NCI-H187 treated with DMSO at 0.1 percent for 48 hours (cell line): Measurements from ENCODE around the gene DBNDD2.
A peak's percentile ranks its signal among the peaks of the same experiment; 100 is the strongest.

Experiments
- DNase-seq: peaks from one replicate; lab custom pipeline; 2025; lab: John Stamatoyannopoulos, UW

DBNDD2 gene

GRCh38 chr20:45387274-45387673 is 20.8 kb upstream of the DBNDD2 start:
- no peak for DNase-seq

DNA sequence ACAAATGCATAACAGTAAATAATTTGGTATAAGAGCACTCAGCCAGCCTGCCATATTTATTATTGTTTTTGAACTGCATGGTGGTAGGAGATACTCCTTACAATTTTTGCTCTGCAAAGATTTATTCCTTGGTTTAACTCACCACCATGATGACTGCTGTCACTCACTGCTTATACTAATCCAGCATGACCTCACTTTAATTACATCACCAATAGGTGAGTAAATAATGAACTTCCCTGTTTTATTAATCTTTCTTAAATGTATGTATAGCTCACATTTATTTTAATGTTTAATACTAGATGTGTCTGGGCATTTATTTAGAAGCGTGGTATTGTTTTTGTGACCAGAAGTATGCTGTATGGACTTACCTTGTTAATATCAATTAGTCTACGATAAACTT is 17.2 kb upstream of the DBNDD2 start:
- DNase-seq: no peak

DNA sequence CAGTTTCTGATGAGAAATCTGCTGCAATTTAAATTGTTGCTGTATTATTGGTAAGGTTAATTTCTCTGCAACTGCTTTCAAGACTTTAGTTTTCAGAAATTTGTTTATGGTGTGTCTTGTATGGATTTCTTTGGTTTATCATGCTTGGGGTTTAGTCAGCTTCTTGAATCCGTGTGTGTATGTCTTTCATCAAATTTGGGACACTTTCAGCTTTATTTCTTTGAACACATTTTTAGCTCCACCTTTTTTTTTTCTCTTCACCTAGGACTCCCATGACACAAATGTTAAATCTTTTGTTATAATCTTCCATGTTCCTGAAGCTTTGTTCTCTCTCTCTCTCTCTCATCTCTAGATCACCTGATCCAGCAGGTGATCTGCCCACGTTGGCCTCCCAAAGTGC is 16.5 kb upstream of the DBNDD2 start:
- DNase-seq: no peak

- no peak for DNase-seq
Observed at GRCh38 chr20:45392733-45393132, 15.4 kb upstream of the DBNDD2 start.

- DNase-seq: no peak
Observed at GRCh38 chr20:45394221-45395113, 13.6 kb upstream of the DBNDD2 start.

- DNase-seq: no peak
Observed at GRCh38 chr20:45395114-45395415, 13.0 kb upstream of the DBNDD2 start.

DNA sequence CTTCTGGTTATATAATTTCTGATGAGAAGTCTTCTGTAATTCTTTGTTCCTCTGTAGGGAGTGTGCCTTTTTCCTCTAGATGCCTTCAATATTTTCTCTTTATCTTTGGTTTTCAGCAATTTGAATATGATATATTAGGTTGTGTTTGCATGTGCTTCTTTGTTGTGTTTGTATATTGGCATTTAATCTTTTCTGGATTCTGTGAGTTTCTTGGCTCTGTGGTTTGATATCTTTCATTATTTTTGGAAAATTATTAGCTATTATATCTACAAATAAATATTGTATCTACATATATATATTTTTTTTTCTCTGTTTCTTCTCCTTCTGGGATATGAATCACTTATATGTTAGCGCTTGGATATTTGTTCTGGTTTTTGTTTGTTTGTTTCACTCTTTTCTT is 9.1 kb upstream of the DBNDD2 start:
- DNase-seq: no peak

DNA sequence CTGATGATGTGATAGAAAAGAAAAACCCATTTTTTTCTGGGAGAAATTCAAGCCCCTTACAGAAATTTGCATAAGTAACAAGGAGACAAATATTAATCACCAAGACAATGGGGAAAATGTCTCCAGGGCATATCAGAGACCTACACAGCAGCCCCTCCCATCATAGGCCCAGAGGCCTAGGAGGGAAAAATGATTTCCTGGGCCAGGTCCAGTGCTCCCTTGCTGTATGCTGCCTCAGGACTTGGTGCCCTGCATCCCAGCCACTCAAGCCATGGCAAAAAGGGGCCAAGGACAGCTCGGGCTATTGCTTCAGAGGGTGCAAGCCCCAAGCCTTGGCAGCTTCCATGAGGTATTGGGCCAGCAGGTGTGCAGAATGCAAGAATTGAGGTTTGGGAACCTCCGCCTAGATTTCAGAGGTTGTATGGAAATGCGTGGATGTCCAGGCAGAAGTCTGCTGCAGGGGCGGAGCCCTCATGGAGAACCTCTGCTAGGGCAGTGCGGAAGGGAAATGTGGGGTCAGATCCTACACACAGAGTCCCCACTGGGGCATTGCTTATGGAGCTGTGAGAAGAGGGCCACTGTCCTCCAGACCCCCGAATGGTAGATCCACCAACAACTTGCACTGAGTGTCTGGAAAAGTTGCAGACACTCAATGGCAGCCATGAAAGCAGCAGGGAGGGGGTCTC is 7.6 kb upstream of the DBNDD2 start:
- DNase-seq: no peak

DNA sequence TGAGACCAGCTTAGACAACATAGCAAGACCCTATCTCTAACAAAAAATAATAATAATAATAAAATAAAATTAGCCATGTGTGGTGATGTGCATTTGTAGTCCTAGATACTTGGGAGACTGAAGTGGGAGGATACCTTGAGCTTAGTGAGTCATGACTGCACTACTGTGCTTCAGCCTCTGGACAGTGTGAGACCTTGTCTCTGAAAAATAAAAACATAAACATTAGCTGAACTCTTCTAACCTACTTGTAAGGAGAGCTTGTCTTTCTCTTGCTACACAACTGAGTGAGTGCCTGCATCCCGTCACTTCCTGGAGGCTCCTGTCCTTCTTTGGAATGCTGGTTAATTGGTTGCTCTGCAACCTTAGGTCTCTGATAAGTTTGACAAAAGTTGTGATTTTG is 5.1 kb upstream of the DBNDD2 start:
- DNase-seq: no peak

- DNase-seq: no peak
Observed at GRCh38 chr20:45404438-45404837, 3.7 kb upstream of the DBNDD2 start.

DNA sequence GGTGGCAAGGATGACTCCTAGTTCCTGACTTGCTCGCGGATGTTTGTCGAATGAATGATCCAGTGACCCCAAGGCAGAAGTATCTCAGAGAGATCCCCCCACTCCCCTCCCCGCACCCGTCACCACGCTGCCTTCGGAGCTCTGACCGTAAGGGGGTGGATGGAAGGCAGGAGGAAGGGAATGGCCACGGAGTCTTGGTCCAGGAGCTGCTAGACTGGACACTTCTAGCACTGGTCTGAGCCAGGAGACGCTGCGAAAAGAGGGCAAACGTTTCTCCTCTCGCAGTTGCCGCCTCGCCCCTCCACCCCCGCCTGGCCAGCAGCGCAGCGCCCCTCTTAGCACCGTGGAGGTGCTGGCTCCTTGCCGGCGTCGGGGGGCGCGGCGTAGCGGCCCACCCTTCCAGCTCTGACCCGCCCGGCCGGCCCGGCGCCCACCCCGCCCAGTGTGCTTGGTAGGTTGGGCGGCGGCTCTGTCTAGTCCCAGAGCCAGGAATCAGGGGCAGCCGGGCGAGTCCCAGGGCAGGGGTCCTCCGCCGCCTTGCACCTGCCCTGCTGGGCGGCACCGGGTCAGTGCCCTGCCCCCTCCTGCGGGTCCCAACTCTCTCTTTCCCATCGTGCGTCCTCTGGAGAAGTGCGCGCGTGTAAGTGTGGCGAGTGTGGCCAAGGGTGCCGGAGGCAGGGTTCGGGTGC is 2.4 kb upstream of the DBNDD2 start:
- DNase-seq: no peak

DNA sequence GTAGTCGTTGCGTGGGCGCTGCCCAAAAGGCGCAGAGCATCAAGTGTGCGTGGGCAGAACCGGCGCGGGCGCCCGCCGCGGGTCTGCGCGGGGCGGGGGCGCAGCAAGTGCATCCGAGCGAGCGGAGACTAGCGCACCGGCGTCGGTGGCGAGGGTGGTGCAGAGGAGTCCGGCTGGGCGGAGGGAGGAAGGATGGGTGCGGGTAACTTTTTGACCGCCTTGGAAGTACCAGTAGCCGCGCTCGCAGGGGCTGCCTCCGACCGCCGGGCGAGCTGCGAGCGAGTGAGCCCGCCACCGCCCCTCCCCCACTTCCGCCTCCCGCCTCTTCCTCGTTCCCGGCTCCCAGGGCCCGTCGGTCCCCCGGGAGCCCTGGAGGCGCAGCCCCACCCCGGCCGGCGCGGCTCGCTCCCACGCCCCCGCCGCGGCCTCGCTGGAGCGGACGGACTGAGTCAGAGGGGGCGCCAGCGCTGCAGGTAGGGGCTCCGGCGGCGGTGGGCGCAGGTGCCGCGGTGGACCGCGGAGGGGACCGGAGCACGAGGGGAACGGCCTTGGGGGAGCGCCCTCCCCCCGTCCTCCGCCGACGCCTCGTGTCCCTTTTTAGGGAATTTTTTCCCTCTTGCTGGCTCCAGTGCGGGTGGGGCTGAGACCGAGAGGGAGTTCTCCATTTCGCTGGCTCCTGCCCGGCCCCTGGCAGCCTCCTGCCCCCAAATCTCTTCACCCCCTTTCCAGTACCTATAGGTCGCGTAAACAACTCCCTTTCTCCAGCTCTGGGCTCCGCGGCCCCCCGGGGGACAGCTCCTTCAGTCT is 1.6 kb upstream of the DBNDD2 start:
- no peak for DNase-seq

- no peak for DNase-seq
Observed at GRCh38 chr20:45407067-45407745, 883 bp upstream of the DBNDD2 start.

DNA sequence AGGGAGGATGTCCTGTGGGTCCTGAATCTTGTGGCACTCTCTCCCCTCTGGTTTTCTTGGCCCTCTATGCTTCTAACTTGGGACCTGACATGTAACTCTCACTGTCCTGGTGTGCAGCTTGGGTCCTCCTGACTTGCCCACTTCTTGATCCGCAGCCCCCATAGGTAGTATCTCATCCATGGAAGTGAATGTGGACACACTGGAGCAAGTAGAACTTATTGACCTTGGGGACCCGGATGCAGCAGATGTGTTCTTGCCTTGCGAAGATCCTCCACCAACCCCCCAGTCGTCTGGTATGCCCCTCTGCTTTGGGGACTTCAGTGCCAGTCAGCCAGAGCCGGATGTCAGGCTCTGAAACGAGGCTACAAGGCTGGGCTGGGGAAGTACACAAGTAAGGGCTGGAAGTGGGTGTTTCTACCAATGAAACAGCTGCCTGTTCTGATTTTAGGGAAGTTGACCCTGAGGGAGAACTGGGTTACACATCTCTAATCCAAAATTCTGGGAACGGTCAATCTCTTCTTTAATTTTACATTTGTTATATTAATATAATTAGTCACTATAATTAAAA is 641 bp downstream of the DBNDD2 start:
- DNase-seq: no peak

GRCh38 chr20:45409521-45410272 is 1.6 kb downstream of the DBNDD2 start:
- DNase-seq: no peak

GRCh38 chr20:45410887-45411286 is 2.8 kb downstream of the DBNDD2 start:
- DNase-seq: no peak

GRCh38 chr20:45412653-45413052 is 4.6 kb downstream of the DBNDD2 start:
- DNase-seq: no peak

DNA sequence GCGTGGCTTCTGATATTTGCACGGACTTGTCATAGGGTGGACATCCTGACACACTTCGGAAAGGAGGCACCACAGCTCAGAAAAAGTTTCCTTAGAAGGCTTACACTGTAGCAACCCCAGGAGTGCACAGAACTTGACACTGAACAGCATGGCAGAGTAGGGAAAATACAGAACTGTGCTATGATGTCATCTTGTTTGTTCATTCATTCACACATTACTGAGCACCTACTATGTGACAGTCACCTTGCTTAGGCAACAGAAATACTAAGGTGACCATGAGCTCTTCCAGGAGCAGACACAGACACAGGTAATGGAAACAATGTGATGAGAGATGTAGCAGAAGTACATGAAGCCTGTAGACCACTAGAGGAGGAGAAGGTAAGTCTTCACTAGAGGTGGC is 5.4 kb downstream of the DBNDD2 start:
- no peak for DNase-seq

GRCh38 chr20:45415822-45416637 is 7.9 kb downstream of the DBNDD2 start, which contains the start of gene PIGT:
TSS of gene PIGT (plus strand) at chr20:45416141. CDS start at chr20:45416157, 16 bp downstream.
- DNase-seq: peak; percentile 32

GRCh38 chr20:45416917-45417316 is 8.8 kb downstream of the DBNDD2 start:
- no peak for DNase-seq
